Astrocyte of the cerebellum (primary cell): ENCODE data around the gene MPPED1.

Experiments used
- DNase-seq: peaks from one replicate; pipeline ENCODE4 v3.0.0-alpha.2; 2011; ENCODE audit warnings: low read depth
- H3K4me3 ChIP-seq: 2 replicates; pipeline ENCODE4 v1.5.1; 2011; ENCODE audit warnings: mild to moderate bottlenecking, low read depth, low read length, moderate library complexity
- in situ Hi-C: cut with HindIII; loops from 2 replicates; pipeline ENCODE4 v1.10.0; 2017; ENCODE audit warnings: low sequenced_read_pairs
- TF ChIP-seq, protein P1 (sequence below): IDR thresholded peaks from 2 replicates; pipeline ENCODE4 v1.5.1; 2012; ENCODE audit warnings: low read length, low read depth, moderate library complexity, mild to moderate bottlenecking; ENCODE audit errors: missing control alignments

The MPPED1 gene

DNA sequence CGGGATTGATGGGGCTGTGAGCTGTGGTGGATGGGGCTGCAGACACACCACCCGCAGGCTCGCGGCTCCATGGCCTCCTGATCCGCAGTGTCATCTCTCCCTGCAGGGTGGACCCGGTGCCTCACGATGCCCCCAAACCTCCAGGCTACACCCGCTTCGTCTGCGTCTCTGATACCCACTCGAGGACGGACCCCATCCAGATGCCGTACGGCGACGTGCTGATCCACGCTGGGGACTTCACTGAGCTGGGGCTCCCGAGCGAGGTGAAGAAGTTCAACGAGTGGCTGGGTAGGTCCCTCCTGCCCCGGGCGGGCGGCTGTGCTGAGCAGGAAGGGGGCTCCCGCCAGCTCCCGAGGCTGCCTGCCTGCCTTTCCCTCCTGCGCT is 23.1 kb downstream of the MPPED1 start:
- TF ChIP-seq, protein P1, sequence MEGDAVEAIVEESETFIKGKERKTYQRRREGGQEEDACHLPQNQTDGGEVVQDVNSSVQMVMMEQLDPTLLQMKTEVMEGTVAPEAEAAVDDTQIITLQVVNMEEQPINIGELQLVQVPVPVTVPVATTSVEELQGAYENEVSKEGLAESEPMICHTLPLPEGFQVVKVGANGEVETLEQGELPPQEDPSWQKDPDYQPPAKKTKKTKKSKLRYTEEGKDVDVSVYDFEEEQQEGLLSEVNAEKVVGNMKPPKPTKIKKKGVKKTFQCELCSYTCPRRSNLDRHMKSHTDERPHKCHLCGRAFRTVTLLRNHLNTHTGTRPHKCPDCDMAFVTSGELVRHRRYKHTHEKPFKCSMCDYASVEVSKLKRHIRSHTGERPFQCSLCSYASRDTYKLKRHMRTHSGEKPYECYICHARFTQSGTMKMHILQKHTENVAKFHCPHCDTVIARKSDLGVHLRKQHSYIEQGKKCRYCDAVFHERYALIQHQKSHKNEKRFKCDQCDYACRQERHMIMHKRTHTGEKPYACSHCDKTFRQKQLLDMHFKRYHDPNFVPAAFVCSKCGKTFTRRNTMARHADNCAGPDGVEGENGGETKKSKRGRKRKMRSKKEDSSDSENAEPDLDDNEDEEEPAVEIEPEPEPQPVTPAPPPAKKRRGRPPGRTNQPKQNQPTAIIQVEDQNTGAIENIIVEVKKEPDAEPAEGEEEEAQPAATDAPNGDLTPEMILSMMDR = no peak
- no peak overlapping the region for H3K4me3 ChIP-seq
- in situ Hi-C loops = loop anchor here (5.0 kb wide), 1 partner anchor 93 kb away; the partner anchor contains the start of gene SCUBE1
- DNase-seq = no peak

- H3K4me3 ChIP-seq = no peak overlapping the region
- in situ Hi-C loops = no loop called here
- TF ChIP-seq, protein P1 = no peak
- no peak for DNase-seq
Observed at GRCh38 chr22:43435851-43436811, 24.3 kb downstream of the MPPED1 start.

GRCh38 chr22:43436868-43437267 is 25.1 kb downstream of the MPPED1 start:
- DNase-seq = no peak
- in situ Hi-C loops = no loop called here
- H3K4me3 ChIP-seq = no peak overlapping the region
- TF ChIP-seq, protein P1 = no peak

GRCh38 chr22:43437871-43438475 is 26.2 kb downstream of the MPPED1 start:
- no peak for DNase-seq
- in situ Hi-C loops = no loop called here
- H3K4me3 ChIP-seq = no peak overlapping the region
- TF ChIP-seq, protein P1 = no peak

DNA sequence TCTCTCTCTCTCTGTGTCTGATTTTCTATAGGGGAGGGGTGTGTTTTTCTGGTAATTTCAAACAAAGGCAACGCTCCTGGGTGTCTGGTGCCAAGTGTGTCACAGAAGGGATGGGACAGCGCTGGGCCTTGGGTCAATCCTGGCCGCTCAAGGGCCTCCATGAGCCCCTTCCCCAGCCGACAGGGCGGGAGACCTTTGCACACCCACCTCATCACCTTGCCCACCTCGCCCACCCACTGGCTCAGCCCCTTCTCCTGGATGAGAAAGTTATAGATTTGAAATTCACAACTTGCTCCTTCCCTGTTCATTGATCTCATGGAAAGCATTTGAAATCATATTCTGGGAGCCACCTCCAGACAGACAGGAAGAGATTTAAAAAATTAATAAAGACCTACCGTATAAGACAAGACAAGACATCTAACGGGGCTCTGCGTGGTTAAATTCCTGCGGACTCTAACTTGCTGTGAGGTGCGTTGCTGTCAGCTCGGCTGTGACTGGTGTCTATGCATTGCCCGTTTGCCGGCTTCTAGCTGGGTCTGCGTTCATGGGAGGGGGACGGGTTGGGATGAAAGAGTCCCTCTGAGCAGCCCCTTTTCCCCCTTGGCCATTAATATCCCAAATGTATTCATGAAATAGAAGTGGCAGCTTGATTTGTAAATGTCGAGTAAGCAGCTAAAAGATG is 27.0 kb downstream of the MPPED1 start:
- in situ Hi-C loops = no loop called here
- DNase-seq = no peak
- TF ChIP-seq, protein P1 = no peak
- H3K4me3 ChIP-seq = no peak overlapping the region

- no peak overlapping the region for H3K4me3 ChIP-seq
- DNase-seq = no peak
- in situ Hi-C loops = no loop called here
- TF ChIP-seq, protein P1 = no peak
Observed at GRCh38 chr22:43439368-43440103, 27.7 kb downstream of the MPPED1 start.
